ENCODE results near the gene KRTAP5-11.

KRTAP5-11 gene

DNA sequence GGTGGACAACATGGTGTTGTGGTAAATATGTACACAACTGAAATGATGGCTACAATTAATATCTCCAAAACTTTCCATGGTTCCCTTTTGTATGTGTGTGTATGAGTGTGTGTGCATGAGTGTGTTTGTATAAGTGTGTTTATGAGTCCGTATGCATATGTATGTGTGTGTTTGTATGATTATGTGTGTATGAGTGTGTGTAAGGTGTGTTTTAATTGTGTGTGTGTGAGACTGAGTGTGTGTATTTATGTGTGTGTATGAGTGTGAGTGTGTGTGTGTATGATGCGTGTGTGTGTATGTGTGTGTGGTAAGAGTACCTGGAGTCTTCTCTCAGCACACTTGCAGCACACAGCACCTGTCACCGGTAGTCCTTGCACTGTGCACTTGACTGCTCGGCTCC, 26.7 kb downstream of the KRTAP5-11 start:
- DNase-seq: no peak
- peaks cover 37% of the 10 kb centered on the region for H3K9me3 Mint-ChIP-seq

GRCh38 chr11:71555508-71555907, 27.2 kb downstream of the KRTAP5-11 start:
- H3K27me3 Mint-ChIP-seq (ENCODE audit: low read depth, poor library complexity): peaks cover 13% of the 10 kb centered on the region
- TF ChIP-seq CTCF (IDR thresholded peaks at IDR 0.05): no peak
- DNase-seq: no peak
- H3K4me3 Mint-ChIP-seq: no peak overlapping the region
- no peaks in the 10 kb centered on the region for H3K36me3 Mint-ChIP-seq (ENCODE audit: low read depth)
- peaks cover 33% of the 10 kb centered on the region for H3K9me3 Mint-ChIP-seq
- H3K27ac Mint-ChIP-seq: no peak overlapping the region
- no peaks in the 10 kb centered on the region for H3K4me1 Mint-ChIP-seq

More for the DNA sequence above, 26.7 kb downstream of the KRTAP5-11 start:
- peaks cover 10% of the 10 kb centered on the region for H3K27me3 Mint-ChIP-seq (ENCODE audit: low read depth, poor library complexity)
- H3K27ac Mint-ChIP-seq: no peak overlapping the region
- H3K36me3 Mint-ChIP-seq (ENCODE audit: low read depth): no peaks in the 10 kb centered on the region
- H3K4me1 Mint-ChIP-seq: no peaks in the 10 kb centered on the region
- H3K4me3 Mint-ChIP-seq: no peak overlapping the region
- TF ChIP-seq CTCF (IDR thresholded peaks at IDR 0.05): no peak

DNA sequence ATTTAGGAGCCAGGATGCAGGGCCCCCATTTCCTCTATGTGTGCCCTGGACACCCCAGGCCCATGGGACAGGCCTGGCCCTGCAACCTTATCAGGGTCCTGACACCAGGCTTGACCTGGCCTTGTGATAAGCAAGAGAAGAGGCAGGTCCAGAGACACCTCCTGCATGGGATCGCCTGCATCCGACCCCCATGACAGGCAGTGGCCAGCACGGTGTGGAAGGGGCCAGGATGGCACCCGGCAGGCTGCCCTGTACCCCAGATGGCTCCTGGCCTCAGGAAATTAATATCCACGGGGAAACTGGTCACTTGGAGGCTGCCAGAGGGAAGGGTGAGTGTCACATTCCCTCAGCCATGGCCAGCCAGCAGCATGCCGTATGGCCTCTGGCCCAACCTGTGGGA, 27.7 kb downstream of the KRTAP5-11 start:
- Mint-ChIP-seq H3K4me1 (no peaks in the 10 kb centered on the region), H3K27ac (no peak overlapping the region), H3K27me3 (ENCODE audit: low read depth, poor library complexity) (peaks cover 14% of the 10 kb centered on the region), H3K9me3 (peaks cover 28% of the 10 kb centered on the region), H3K36me3 (ENCODE audit: low read depth) (no peaks in the 10 kb centered on the region), H3K4me3 (no peak overlapping the region)
- no peak for TF ChIP-seq CTCF (IDR thresholded peaks at IDR 0.05)
- no peak for DNase-seq

DNA sequence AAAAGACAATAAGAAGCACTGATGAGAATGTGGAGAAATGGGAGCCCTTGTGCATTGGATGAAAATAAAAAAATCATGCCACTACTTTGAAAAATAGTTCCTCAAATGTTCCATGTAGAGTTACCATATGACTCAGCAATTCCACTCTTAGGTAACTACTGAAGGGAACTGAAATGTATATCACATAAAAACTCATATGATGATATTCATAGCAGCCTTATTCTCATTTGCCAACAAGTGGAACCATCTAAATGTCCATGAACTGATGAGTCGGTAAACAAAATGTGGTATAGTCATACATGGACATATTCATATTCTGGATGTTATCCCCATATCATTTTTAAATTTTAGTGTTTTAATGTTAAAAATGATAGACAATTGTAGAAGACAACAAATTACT, 31.0 kb downstream of the KRTAP5-11 start:
- Mint-ChIP-seq H3K36me3 (ENCODE audit: low read depth) (no peaks in the 10 kb centered on the region), H3K27me3 (ENCODE audit: low read depth, poor library complexity) (peaks cover 30% of the 10 kb centered on the region), H3K4me1 (no peaks in the 10 kb centered on the region), H3K4me3 (no peak overlapping the region), H3K27ac (no peak overlapping the region), H3K9me3 (peaks cover 5% of the 10 kb centered on the region)
- DNase-seq: no peak
- no peak for TF ChIP-seq CTCF (IDR thresholded peaks at IDR 0.05)

- Mint-ChIP-seq H3K27me3 (ENCODE audit: low read depth, poor library complexity) (peaks cover 30% of the 10 kb centered on the region), H3K9me3 (peaks cover 18% of the 10 kb centered on the region), H3K4me3 (no peak overlapping the region), H3K27ac (no peak overlapping the region), H3K36me3 (ENCODE audit: low read depth) (no peaks in the 10 kb centered on the region), H3K4me1 (peaks cover 18% of the 10 kb centered on the region)
- no peak for DNase-seq
- no peak for TF ChIP-seq CTCF (IDR thresholded peaks at IDR 0.05)
Measured at GRCh38 chr11:71548716-71549151, 33.9 kb downstream of the KRTAP5-11 start.

DNA sequence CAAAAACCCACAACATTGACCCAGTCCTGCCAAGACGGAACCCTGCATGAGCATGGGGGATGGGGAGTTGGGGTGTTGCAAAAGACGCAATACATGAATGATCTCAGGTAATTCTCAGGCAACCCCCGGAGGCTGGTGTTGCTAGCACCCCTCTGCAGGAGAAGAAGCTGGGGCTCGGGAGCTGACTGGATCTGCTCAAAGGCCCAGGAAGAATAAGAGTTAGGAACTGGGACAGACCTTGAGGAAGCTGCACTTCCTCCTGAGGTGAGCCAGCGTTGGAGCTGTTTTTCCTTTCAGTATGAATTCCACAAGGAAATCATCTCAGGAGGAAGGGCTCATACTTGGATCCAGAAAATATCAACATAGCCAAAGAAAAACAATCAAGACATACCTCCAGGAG, 34.6 kb downstream of the KRTAP5-11 start, which contains the start of gene KRTAP5-9:
Gene KRTAP5-9, plus strand, starts transcription at position 301 of the 400 bp plus-strand sequence. CDS start 238 bp downstream, outside the sequence.
- Mint-ChIP-seq H3K27me3 (ENCODE audit: low read depth, poor library complexity) (peaks cover 30% of the 10 kb centered on the region), H3K36me3 (ENCODE audit: low read depth) (no peaks in the 10 kb centered on the region)
- no peak for TF ChIP-seq CTCF (IDR thresholded peaks at IDR 0.05)

More for the DNA sequence above, 34.6 kb downstream of the KRTAP5-11 start, which contains the start of gene KRTAP5-9:
- DNase-seq: no peak
- Mint-ChIP-seq H3K4me1 (peaks cover 24% of the 10 kb centered on the region), H3K4me3 (no peak within 1 kb of the TSS), H3K9me3 (peaks cover 18% of the 10 kb centered on the region), H3K27ac (no peak within 1 kb of the TSS)
